Stimulated activated CD4-positive, alpha-beta T cell treated with anti-CD3 and anti-CD28 coated beads, Interleukin-12 subunit alpha, Interleukin-12 subunit beta, amount 100 ng/mL, for 48 hours (primary cell): Measurements from ENCODE around the gene INSM1.

Source experiments
- DNase-seq, 3 donors: peaks; one replicate each; pipeline ENCODE4 v3.0.0-alpha.2; 2020; ENCODE audit warnings: low read depth in 2 of 3, low spot score in 1 of 3

INSM1 gene

DNA sequence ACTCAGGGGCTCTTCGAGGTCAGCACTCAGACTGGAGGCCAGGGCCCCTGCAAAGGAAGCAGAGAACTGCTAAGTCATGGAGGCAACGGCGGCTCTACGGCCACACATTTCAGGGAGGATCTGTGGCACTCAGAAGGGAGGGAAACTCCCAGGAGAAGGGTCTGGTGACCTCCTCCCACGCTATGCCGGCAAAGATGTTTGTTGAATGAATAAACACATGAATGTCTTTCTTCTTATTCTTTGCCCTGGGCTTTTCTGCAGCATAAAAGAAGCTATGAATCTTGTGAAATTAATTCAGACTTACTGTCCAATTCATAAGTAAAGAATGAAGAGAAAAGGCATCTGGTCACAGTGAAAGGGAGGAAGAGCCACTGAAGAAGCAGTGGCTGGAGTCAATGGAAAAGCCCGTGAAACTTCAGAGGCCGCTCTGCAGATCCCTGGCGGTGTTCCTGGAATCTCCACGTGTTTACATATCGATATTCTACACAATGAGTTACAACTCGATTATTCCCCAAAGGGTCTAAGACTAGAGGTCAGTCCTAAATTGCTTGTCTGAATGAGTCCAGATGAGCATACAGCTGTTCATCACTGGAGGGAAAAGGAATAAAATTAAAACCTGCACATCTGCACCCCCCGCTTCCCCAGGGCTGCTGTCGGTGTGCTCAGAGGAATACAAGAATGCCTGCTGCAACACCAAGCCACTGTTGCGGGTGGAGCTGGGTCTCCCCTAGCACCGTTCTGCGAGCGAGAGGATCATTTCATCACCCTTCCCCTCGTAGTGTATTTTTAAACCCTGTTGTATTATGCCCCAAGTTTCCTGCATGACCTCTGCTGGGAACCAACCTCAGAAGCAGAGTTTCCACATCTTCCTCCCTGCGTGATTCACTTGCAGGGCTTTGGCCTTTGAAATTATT is 25.6 kb downstream of the INSM1 start:
- no peak for DNase-seq

GRCh38 chr20:20395087-20395486 is 27.2 kb downstream of the INSM1 start:
- no peak for DNase-seq

DNA sequence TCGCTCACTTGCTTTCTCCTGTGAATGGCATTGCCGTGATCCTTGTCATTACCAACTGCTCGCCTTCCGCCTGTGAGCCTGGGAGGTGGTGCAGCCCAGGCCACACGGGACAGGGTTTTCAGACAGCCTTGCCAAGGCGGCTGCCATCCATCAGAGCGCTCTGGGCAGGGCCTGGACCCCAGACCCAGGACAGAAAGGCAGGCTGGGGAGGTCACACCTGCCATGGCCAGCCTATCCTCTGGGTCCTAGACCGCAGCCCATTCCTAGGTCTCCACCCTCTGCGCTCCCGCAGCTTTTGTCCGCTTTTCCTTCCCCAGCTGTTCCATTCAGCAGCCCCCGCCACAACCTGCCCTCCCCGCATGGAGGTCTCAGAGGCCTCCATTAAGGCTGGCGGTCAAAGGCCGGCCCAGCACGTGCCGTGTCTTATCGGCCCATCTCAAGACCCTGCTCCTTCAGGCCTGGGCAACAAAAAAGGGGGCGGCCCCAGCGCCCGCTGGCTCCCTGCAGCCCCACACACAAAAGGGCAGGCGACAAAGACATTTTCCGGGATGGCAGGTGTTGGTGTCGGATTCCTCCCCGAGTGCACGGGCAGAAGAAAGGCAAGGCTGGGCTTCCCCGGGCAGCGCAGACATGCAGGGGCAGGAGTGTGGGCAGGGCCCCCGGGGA is 28.1 kb downstream of the INSM1 start:
- no peak for DNase-seq

DNA sequence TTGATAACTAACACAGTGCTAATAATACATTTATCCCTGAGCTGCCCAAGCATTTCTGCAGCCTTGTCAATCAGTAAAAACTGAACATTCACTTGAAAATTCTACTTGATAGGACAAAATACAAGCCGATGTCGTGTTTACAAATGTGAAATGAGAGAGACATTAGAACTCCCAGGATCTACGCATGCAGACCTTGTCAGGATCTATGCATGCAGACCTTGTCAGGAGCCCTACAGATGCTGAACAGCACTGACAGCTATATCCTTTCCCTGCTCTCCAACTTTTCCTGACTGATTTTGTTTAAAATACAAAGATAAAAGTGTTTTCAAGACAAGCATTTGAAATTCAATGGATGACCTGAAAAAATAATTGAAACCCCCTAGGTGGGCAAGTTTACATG is 28.9 kb downstream of the INSM1 start:
- DNase-seq, result no peak

DNA sequence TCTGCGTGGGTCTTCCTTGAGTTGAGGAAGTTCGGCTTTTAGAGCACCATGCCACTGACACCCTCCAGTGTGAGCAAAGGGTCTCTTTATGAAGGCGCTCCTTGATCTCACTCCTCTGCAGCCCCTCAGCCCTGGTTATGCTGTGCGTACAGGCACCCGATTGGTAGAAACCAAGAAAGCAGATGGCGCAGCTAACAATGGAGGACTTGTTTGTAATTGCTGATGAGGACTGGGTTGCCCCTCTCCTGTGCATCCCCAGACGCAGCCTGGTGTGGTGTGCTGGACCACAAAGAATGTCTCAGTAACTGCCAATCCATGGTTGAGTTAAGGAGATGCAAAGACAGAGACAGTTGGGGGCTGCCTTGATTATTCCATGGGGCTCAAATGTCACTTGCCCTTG is 30.2 kb downstream of the INSM1 start:
- DNase-seq, result no peak

- no peak for DNase-seq
These were observed 31.9 kb downstream of the INSM1 start for GRCh38 chr20:20399531-20400500.

DNA sequence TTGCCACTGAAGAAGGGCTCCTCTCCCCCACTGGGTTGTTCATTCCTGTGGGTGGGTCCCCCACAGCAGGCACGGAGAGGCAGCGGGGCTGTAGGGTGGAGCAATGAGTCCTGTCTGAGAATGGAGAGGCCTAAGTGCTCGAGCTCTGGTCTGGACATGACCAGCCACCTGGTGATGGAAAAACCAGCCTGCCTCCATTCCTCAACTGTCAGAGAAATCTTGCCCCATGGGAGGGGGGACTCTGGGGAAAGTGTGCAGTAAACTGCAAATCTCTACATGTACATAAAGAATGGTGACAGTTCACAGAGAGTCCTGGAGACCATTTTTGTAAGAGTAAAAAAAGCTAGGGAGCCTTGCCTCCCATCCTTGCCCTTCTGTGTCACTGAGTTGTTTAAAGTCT is 34.1 kb downstream of the INSM1 start:
- DNase-seq, result no peak

GRCh38 chr20:20404633-20405032 is 36.7 kb downstream of the INSM1 start:
- DNase-seq, result no peak

- no peak for DNase-seq
These were observed 37.7 kb downstream of the INSM1 start for GRCh38 chr20:20405623-20406022.

DNA sequence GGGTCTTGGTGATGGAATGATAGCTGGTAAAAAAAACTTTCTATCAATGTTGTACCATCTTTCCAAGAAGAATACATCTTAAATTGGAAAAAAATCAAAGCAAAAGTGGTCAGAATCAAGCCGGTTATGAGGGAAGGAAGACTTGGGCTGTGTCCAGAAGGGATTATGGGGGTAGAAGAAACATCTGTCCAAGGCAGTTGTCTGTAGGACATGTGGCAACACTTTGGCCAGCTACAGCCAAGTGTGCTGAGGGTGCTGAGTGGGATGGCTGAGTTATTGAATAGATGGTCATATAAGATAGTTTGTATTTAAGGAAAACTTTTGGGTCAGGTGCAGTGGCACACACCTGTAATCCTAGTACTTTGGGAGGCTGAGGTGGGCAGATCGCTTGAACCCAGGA is 38.4 kb downstream of the INSM1 start:
- no peak for DNase-seq

DNA sequence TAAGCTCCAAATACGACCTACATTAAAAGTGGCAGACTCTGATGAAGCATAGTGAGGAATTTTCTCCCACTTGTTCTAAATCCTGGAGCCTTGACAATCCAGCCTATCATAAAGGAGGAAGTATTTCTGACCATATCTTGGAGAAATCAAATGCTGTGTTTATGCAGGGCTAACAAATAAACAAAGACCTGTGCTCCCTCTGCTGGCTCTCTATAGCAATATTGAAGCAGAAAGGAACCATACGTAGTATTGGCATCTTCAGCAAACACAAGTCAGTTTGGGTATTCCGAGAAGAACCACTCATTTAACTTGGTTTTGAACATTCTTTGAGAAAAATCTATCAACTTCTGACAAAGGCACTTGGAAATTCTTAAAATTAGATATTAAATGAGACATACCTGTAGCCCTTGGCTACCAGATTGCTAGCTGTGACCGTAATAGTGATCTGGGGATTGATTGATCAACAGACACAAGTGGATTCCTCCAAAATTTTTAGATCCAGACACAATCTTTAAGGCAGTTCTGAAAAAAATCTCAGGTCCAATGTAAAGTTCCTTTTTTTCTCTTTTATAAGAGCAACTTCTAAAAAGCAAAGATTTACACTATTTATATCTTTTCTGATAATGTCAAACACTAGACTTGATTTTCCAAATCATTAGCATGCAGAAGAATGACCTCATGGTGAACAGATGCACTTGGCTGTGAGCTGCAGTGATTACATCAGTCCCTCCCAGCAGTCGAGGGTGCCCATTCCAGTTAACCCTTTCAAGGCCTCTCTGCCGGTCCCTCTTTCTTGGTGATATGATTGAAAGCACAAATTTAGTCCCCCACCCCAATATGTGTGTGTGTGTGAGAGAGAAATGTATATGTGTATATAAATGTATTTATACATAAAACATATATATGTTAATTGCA is 40.2 kb downstream of the INSM1 start:
- no peak for DNase-seq

GRCh38 chr20:20409331-20409730 is 41.4 kb downstream of the INSM1 start:
- DNase-seq, result no peak

GRCh38 chr20:20410678-20411077 is 42.8 kb downstream of the INSM1 start:
- DNase-seq, result no peak

DNA sequence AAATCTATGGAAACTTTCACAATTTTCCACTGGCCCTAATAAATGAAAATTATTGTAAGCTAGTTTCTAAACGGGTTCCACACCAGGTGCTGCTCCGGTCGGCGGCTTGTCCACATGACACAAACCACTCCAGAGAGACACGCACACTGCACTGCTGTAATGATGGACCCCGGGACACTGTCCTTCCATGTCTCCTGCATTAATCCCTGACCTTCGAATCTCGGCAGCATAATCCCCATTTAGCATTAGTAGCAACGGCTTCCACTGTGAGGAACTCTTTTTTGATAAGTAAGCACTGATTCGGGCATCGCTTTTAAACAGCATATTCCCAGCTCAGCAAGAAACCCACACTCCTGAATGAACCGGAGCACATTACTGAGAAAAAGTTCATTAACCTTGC is 43.5 kb downstream of the INSM1 start:
- DNase-seq, result no peak

DNA sequence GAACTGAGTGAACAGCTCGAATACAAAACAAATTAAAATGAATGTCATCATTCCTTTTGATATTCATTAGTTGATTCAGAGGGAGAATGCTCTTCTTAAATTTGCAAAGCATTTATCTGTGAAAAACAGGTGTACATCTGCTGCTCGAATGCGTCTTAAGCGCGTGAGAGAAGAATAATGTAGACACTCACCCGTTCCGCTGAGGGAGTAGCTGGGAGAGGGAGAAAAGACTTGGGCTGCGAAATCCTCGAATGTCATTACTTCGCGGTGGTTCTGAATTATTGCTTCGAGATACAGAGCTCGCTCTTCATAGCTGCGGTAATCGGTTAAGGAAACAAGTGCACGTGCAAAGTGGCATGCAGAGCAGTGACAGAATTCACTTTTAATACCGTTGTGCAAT is 43.9 kb downstream of the INSM1 start:
- DNase-seq, result no peak

- DNase-seq, result peak; percentile 14 to 39 (median 20)
These were observed 44.8 kb downstream of the INSM1 start for GRCh38 chr20:20412750-20413149.

GRCh38 chr20:20413810-20414281 is 45.9 kb downstream of the INSM1 start:
- DNase-seq, result no peak

DNA sequence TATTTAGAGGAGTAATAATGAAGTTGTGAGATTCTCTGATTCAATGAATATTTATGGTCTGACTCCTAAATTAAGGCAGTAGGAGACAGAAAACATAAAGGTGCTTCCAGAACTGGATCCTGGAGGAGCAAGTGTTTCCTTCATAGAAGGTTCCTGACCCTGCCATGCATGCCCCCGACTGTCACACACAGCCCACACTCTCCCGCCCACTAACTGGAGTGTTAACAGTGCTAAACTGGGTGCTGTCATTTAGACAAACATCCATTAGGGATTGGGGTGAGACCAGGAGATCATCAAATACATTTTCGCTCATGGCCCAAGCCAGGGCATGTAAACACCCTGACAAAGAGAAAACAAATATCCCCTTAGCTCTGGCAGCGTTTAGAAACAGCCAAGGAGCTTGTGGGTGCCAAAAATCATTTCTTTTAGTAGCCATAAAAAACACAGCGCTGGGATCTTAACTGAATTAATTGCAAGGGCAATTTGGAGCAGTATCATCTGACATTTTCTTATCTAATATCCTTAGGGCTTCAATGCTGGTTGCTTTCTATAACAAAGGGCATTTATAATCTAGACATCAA is 46.8 kb downstream of the INSM1 start:
- no peak for DNase-seq

DNA sequence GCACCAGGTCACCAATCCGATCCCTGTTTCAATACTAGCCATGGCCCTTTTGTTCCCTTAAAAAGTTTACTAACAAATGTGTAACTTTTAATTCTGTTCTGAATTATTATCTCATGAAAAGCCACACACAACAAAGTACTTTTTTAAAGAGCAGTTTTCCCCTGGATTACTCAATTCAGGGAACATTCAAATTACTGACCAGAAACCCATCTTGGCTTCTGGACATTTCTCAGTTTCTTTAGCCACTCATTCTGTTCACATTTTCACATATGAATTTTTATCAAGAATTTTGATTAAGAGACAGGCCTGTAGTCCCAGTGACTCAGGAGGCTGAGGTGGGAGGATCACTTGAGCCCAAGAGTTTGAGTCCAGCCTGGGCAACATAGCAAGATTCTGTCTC is 47.4 kb downstream of the INSM1 start:
- no peak for DNase-seq
